Raji (cell line): ENCODE measurements around the gene CCL13.

Source experiments
- POLR2A ChIP-seq: IDR thresholded peaks from 2 replicates; pipeline ENCODE4 v1.6.1; 2011; ENCODE audit warnings: low read depth, low read length, control low read depth; ENCODE audit not compliant: insufficient read depth

Gene CCL13

DNA sequence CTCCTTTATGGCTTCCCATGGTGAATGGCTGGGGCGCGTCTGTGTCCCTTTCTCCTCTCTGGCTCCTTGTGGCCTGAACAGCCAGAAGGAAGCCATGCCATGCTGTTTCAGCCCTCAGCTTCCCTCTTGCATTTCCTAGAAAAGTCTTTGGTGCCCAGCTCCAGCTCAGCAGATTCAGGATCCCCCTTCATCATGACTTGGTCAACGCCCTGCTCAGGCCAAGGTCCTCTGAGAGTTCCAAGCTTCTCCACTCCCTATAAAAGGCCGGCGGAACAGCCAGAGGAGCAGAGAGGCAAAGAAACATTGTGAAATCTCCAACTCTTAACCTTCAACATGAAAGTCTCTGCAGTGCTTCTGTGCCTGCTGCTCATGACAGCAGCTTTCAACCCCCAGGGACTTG, at the start of gene CCL13:
CCL13 (plus strand) TSS at position 287 of the 400 bp plus-strand sequence; CDS start at position 334, 47 bp downstream.
- TF ChIP-seq POLR2A, result no peak

DNA sequence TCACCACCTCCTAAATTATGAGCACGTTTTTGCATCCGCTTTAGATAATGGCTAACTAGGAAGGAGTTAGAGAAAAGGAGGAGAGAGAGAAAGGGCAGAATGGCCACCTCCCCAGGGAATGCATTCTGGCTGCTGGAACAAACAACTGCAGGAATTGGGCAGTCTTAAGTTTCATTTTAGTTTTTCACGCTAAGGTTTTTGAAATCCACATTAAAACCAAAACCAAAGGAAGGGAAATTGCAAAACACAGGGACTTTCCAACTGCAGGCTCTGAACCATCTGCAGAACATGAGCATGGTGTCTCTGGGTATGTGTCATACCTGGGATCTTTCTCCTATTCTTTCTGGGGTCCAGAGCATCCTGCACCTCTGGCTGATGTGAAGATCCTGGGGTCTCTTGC, 49.2 kb upstream of the CCL13 start:
- no peak for TF ChIP-seq POLR2A

DNA sequence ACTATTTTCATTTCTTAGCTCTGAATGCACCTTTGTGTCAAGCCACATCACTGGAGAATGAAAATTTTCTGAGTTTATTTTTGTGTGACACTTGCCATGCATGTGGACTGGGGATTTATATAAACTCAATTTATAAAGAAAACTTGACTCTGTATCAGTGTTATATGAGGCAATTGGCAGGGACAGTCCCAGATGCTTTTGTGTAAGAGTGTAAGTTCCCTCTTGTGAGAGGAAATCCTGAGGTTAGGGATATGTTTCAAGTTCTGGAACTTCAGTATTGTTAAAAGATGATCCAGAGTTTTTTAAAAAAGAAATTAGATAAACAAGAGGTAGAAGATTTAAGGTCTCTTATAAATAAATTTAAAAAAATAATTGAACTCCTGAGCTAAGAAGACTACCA, 47.9 kb upstream of the CCL13 start:
- no peak for TF ChIP-seq POLR2A

DNA sequence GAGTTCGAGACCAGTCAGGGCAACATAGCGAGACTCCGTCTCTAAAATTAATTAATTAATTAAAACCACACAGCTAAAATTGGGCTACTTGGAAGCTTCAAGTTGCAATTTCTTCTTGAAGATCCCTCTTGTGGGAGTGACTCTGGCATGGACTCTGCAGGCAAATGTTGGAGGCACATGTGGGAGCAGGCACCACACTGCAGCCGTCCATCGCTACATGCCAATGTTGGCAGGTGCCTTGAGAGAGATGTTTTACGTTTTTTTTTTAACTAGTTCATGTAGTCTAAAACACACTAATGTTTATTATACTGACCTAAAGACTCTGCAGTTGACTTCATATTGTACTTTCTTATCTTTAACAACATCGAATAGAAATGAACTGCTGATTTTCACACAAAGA, 45.0 kb upstream of the CCL13 start:
- TF ChIP-seq POLR2A, result no peak

DNA sequence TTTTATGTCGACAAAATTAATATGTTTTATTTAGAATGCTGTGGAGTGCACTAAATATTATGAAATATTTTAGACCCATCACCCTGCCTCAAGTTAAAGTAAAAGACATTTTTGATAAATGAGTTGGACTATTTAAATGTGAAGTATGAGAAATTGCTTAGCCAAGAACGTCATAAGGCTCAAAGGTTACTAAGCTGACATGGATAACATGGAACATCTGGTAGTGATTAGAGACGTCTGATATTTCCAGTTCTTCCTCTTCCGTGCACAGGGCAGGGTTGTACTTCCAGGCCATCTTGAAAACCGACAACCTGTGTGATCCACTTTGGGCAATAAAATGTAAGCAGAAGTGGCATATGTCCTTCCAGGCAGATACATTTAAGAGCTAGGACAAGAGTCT, 44.2 kb upstream of the CCL13 start:
- TF ChIP-seq POLR2A, result no peak

DNA sequence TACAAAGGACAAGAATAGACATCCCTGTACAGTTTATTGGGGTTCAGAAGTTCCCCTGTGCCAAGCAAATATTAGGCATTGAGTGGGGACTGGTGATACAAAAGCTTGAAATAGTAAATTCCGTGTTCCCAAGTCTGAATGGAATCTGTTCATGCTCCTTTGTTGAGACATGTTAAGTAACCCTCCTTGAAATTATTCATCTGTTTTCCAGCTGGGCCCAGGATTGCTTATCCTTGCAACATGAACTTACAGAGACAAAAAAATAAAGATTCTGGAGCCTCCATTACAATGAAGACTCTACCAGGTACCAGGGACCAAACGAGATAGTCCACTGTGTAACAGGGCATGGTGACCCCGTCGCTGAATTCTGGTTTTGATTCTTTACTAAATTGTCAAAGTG, 43.1 kb upstream of the CCL13 start:
- TF ChIP-seq POLR2A, result no peak

DNA sequence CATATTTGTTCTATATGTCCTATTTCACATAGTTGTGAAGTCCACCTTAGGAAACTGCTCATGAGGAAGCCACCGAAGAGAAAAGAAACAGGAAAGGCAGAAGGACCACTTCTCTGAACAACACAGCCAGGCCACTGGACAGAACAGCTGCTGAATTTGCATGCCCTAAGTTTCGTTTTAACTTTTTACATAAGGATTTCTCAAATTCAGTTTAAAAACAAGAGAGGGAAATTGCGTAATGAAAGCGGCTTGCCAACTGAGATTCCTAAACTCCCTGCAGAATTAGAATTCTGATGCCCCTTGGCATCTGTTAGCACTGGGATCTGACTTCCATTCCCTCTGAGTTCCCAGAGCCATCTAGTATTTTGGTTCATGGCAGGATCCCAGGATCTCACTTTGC, 42.0 kb upstream of the CCL13 start:
- TF ChIP-seq POLR2A, result no peak

DNA sequence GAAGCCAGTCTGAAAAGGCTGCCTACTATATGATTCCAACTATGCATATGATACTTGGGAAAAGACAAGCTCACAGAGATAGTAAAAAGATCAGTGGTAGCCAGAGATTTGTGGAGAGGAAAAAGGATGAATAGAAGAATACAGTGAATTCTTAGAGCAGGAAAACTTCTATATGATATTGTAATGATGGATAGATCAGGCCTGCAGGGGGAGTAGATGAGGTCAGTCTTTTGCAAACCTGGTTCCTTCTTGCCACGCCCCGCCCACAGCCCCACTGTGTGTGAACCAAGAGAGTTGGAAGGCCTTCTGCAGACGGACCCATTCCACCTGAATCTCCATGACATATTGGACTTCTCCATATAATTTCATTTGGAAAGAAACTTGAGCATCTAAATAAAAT, 37.8 kb upstream of the CCL13 start:
- TF ChIP-seq POLR2A, result no peak

DNA sequence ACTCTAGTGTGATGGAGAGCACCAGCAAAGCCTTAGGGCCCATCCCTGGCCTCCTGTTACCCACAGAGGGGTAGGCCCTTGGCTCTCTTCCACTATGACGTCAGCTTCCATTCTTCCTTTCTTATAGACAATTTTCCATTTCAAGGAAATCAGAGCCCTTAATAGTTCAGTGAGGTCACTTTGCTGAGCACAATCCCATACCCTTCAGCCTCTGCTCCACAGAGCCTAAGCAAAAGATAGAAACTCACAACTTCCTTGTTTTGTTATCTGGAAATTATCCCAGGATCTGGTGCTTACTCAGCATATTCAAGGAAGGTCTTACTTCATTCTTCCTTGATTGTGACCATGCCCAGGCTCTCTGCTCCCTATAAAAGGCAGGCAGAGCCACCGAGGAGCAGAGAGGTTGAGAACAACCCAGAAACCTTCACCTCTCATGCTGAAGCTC, 37.2 kb upstream of the CCL13 start, which contains the start of gene CCL8:
CCL8 (plus strand) TSS at position 397 of the 445 bp plus-strand sequence. CDS start 67 bp downstream, outside the sequence.
- no peak for TF ChIP-seq POLR2A

DNA sequence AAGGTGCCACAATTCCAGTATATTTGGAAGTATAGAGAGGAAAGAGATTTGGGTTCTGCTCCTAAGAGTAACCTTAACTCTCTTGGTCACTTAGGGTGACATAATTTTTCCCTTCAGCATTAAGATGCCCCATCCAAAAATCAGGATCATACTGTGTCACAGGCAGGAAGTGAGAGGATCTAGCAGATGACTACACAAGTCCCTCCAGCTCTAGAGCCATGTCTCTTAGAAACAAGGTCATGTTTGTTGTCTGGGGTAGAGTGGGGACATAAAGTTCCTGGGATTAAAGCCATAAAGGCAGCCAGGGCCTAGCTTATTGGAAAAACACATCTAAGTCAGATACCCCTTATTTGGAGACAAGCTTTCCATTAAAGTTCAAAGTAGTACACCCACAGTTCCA, 34.3 kb upstream of the CCL13 start:
- no peak for TF ChIP-seq POLR2A

DNA sequence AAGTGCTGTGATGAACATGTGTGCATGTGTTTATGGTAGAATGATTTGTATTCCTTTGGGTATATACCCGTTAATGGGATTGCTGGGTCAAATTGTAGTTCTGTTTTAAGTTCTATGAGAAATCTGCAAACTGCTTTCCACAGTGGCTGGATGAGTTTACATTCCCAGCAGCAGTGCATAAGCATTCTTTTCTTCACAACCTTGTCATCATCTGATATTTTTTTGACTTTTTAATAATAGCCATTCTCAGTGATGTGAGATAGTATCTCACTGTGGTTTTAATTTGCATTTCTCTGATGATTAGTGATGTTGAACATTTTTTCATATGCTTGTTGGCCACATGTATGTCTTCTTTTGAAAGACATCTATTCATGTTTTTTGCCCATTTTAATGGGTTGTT, 18.6 kb upstream of the CCL13 start:
- TF ChIP-seq POLR2A, result no peak

DNA sequence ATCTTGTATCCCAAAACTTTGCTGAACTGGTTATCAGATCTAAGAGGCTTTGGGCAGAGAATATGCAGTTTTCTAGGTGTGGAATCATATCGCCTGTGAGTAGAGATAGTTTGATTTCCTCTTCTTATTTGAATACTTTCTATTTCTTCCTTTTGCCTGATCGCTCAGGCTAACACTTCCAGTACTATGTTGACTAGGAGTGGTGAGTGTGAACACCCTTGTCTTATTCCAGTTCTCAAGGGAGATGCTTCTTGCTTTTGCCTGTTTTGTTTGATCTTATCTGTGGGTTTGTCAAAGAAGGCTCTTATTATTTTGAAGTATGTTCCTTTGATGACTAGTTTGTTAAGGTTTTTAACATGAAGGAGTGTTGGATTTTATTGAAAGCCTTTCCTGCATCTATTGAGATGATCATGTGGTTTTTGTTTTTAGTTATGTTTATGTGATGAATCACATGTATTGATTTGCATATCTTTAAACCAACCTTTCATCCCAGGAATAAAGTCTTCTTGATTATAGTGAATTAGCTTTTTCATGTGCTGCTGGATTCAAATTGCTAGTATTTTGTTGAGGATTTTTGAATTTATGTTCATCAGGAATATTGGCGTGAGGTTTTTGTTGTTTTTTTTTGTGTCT, 17.0 kb upstream of the CCL13 start:
- TF ChIP-seq POLR2A, result no peak

DNA sequence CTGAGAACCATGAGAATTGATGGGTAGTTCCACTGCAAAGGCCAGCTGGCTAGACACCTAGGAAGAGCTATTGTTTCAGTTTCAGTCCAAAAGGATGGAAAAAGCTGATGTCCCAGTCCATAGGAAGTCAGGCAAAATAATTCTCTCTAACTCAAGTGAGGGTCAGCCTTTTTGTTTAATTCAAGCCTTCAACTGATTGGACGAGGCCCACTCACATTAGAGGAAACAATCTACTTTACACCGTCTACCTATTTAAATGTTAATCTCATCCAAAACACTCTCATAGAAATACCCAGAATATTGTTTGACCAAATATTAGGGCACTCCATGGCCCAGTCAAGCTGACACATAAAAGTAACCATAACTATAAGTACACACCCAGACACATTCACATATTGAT, 14.4 kb upstream of the CCL13 start:
- no peak for TF ChIP-seq POLR2A

DNA sequence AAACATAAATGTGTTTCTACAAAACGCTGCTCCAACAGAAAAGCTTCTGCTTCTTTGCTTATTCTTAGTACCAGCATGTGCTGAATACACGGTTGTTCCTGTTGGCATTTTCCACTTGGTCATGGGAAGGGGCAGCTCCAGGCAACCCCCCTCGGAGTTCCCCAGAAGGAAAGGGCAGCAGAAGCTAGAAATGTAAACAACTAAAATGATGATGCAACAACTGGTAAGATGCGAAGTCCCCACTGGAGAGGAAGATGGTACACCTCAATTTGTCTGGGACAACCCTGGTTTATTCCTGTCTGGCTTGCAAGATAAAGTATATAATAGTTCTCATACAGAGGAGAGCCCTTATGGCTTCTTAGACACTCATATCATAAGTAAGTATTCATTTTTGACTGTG, 9.2 kb upstream of the CCL13 start:
- no peak for TF ChIP-seq POLR2A

DNA sequence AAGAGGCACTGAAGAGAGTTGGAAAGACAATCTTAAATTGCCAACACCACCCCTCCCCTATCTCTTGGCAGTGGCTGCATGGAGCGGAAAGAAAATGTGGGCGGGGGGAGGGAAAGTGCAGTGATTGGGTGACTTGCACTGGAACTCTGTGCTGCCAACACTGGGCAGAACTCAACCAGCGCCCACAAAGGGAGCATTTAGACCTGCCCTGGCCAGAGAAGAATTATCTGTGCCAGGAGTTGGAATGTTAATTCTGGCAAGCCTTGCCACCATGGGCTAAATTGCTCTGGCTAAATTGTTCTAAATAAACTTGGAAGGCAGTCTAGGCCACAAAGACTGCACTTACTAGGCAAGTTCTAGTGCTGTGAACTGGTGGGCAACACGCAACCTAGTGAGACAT, 6.5 kb upstream of the CCL13 start:
- no peak for TF ChIP-seq POLR2A

DNA sequence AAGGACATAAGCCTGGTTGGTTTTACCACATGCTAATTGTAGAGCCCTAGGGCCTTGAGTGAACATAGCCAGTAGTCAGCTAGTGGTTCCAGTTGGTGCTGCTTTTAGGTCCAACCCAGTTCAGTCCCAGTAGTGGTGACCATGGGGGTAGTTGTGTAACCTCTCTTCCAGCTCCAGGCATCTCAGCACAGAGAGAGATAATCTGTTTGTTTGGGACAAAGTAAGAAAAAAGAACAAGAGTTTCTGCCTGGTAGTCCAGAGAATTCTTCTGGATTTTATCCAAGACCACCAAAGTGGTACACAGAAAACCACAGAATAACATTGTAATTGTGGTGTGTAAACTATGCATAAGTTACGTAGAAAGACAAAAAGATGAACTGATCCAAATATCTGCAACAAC, 5.2 kb upstream of the CCL13 start:
- TF ChIP-seq POLR2A, result no peak

DNA sequence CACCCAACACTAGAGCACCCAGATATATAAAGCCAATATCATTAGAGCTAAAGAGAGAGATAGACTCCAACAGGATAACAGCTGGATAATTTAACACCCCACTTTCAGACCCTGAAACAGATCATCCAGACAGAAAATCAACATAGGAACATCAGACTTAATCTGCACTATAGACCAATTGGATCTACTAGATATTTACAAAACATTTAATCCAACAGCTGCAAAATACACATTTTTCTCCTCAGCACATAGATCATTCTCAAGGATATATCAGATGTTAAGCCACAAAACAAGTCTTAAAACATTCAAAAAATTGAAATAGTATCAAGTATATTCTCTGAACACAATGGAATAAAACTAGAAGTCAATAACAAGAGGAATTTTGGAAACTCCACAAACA, 4.1 kb upstream of the CCL13 start:
- TF ChIP-seq POLR2A, result no peak
